Measurements from ENCODE around the gene TXNDC11. TPM values are rescaled to one million over a fixed set of nuclear protein-coding genes. Genes with fewer than 3 reads are reported as not detected.

Gene TXNDC11
- total and polyA plus RNA-seq, 2 experiments from 2014 or later = 6.8 to 12.0 TPM

DNA sequence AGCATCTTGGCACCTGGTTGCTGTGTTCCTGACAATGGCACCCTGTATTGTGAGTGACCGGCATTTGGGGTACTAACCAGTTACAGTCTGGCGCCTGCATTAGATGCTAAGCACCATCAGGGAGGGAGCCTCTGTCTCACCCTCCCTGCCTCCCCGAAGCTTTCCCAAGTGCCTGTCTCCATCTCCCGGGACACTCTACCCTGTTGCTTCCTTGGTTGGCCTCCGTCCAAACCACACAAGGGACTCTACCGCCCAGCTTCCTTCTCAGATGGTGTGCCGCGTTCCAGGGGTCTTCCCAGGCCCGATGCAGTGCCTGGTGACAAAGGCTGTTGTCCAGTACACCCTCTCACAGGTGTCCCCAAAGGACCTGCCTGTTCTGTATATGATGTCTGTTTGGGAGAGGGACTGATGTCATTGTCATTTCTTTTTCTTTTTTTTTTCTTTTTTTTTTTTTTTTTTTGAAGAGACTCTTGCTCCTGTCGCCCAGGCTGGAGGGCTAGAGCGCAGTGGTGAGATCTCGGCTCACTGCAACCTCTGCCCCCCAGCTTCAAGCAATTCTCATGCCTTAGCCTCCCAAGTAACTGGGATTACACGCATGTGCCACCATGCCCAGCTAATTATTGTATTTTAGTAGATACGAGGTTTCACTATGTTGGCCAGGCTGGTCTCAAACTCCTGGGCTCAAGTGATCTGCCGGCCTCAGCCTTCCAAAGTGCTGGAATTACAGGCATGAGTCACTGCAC lies 67.7 kb downstream of the TXNDC11 start:
- H4K20me1 ChIP-seq (replicated peaks; ENCODE audit: insufficient read depth) = peaks cover 60% of the 10 kb centered on the region
- H3K9me3 Mint-ChIP-seq = no peaks in the 10 kb centered on the region; the same call in 2 of the 3 replicates
- H3K4me3 Mint-ChIP-seq = no peak overlapping the region; the same call in 2 of the 3 replicates
- peaks cover 17% of the 10 kb centered on the region for H3K27me3 Mint-ChIP-seq (ENCODE audit: insufficient read depth, low read depth, poor library complexity)
- H3K36me3 ChIP-seq (ENCODE audit: insufficient read depth) = peaks cover 22% of the 10 kb centered on the region; the same call in 1 of the 2 replicates
- ATAC-seq (no peak), DNase-seq (ENCODE audit: low spot score) (peak; percentile 30)
- H3F3A ChIP-seq (replicated peaks; ENCODE audit: low read depth) = peaks cover 12% of the 10 kb centered on the region
- H3K27me3 ChIP-seq (ENCODE audit: insufficient read depth) = no peaks in the 10 kb centered on the region
- no peaks in the 10 kb centered on the region for H3K9me2 ChIP-seq (ENCODE audit: insufficient read depth)
- peaks cover 35% of the 10 kb centered on the region for H3K36me3 Mint-ChIP-seq (ENCODE audit: low read depth)
- peaks cover 43% of the 10 kb centered on the region for H3K4me1 Mint-ChIP-seq
- H3K79me2 ChIP-seq (replicated peaks; ENCODE audit: insufficient read depth) = peaks cover 43% of the 10 kb centered on the region
- no peak overlapping the region for H3K4me3 ChIP-seq
- H3K27ac ChIP-seq (ENCODE audit: low read depth) = peak overlapping the region; percentile 74; the same call in 1 of the 2 replicates
- H3K4me2 ChIP-seq = no peak overlapping the region
- no peak overlapping the region for H2AFZ ChIP-seq
- TF ChIP-seq, protein P1, sequence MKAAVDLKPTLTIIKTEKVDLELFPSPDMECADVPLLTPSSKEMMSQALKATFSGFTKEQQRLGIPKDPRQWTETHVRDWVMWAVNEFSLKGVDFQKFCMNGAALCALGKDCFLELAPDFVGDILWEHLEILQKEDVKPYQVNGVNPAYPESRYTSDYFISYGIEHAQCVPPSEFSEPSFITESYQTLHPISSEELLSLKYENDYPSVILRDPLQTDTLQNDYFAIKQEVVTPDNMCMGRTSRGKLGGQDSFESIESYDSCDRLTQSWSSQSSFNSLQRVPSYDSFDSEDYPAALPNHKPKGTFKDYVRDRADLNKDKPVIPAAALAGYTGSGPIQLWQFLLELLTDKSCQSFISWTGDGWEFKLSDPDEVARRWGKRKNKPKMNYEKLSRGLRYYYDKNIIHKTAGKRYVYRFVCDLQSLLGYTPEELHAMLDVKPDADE (IDR thresholded peaks at IDR 0.05) = no peak
- TF ChIP-seq REST (IDR thresholded peaks at IDR 0.05; ENCODE audit: unreplicated experiment) (no peak), ZNF462 (CRISPR knock-in tag; IDR thresholded peaks at IDR 0.05) (no peak), CREB1 (CRISPR knock-in tag; IDR thresholded peaks at IDR 0.05; ENCODE audit: low read depth) (no peak), EZH2phosphoT487 (IDR thresholded peaks at IDR 0.05; ENCODE audit: unreplicated experiment) (no peak), STAT1 (IDR thresholded peaks at IDR 0.05; ENCODE audit: unreplicated experiment) (no peak), JUNB (IDR thresholded peaks at IDR 0.05; ENCODE audit: unreplicated experiment) (no peak)
- TF ChIP-seq, protein P2, sequence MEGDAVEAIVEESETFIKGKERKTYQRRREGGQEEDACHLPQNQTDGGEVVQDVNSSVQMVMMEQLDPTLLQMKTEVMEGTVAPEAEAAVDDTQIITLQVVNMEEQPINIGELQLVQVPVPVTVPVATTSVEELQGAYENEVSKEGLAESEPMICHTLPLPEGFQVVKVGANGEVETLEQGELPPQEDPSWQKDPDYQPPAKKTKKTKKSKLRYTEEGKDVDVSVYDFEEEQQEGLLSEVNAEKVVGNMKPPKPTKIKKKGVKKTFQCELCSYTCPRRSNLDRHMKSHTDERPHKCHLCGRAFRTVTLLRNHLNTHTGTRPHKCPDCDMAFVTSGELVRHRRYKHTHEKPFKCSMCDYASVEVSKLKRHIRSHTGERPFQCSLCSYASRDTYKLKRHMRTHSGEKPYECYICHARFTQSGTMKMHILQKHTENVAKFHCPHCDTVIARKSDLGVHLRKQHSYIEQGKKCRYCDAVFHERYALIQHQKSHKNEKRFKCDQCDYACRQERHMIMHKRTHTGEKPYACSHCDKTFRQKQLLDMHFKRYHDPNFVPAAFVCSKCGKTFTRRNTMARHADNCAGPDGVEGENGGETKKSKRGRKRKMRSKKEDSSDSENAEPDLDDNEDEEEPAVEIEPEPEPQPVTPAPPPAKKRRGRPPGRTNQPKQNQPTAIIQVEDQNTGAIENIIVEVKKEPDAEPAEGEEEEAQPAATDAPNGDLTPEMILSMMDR (conservative IDR thresholded peaks at IDR 0.05; ENCODE audit: low read depth in 2 of 2) = no peak
- peaks cover 9% of the 10 kb centered on the region; the same call in 1 of the 2 replicates for H3K4me1 ChIP-seq (ENCODE audit: insufficient read depth)
- peak overlapping the region; percentile 77; the same call in 1 of the 2 replicates for H3K27ac Mint-ChIP-seq
